ENCODE measurements around the gene TRPM3. TPM values are rescaled to one million over a fixed set of nuclear protein-coding genes. Genes with fewer than 3 reads are reported as not detected.
A peak's percentile ranks its signal among the peaks of the same experiment; 100 is the strongest.

TRPM3 gene
- polyA plus RNA-seq, 3 donors = not detected

DNA sequence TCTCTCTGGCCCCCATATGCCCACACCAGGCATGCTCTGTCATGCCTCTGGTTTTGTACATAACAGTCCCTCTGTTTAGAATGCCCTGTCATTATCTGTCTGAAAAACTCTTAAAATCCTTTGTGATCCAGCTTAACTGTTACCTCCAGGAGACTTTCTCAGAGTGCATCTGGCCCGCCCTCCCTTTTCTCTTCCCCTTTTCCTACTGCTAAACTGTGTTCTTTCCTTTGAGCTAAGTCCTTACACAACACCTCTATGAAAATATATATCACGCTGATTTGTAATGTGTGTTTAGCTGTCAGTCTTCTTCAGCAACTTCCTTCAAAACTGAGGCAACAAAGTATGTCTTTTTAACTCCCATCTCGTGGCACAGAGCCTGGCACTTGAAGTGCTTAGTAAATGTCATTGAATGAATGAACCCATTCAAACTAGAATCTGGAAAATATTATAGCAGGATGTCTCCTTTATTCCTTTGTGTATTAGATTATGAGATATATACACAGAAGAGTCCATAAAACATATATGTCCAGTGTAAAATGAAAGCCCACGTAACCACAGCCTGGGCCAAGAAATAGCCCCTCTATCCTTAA is 540.7 kb downstream of the TRPM3 start:
- Histone ChIP-seq H3K36me3 (replicated peaks in 1 of 2; ENCODE audit: control insufficient read depth in 1 of 2, insufficient read depth in 2 of 2, low read length in 2 of 2) (no peaks in the 10 kb centered on the region), H2AFZ (ENCODE audit: insufficient read depth, low read depth, low read length, poor library complexity, severe bottlenecking) (no peak overlapping the region), H3K27me3 (ENCODE audit: control insufficient read depth in 2 of 2, insufficient read depth in 2 of 2, low read length in 2 of 2) (no peaks in the 10 kb centered on the region), H3K9ac (ENCODE audit: insufficient read depth, low read length, poor library complexity, severe bottlenecking) (no peak overlapping the region), H3K4me1 (ENCODE audit: control insufficient read depth in 1 of 2, insufficient read depth in 2 of 2, low read length in 2 of 2) (peaks cover 28 to 31% of the 10 kb centered on the region in 2 donors), H3K9me3 (replicated peaks in 1 of 2; ENCODE audit: control insufficient read depth in 1 of 2, insufficient read depth in 1 of 2, low read length in 2 of 2) (no peaks in the 10 kb centered on the region), H3K4me2 (replicated peaks; ENCODE audit: extremely low read depth, low read length, poor library complexity, severe bottlenecking) (peak overlapping the region; percentile 3), H3K4me3 (replicated peaks in 1 of 3; ENCODE audit: low read depth in 2 of 3, low read length in 3 of 3) (no peak overlapping the region), H4K20me1 (ENCODE audit: insufficient read depth, low read length) (no peaks in the 10 kb centered on the region), H3K79me2 (ENCODE audit: insufficient read depth, low read length) (no peaks in the 10 kb centered on the region), H3K27ac (ENCODE audit: low read depth in 1 of 2, low read length in 2 of 2) (peak overlapping the region in 1 of 2 donors; percentile 59)
- Mint-ChIP-seq H3K4me3 (peak overlapping the region in 1 of 2 donors; percentile 9), H3K4me1 (peaks cover 39% of the 10 kb centered on the region), H3K36me3 (peaks cover 0 to 5% of the 10 kb centered on the region in 2 donors), H3K27ac (peak overlapping the region; percentile 70 to 91 (median 84)), H3K9me3 (no peaks in the 10 kb centered on the region), H3K27me3 (ENCODE audit: low read depth in 3 of 3) (peaks cover 0 to 3% (median 0%) of the 10 kb centered on the region in 3 donors)
- intact Hi-C loops (cut with micrococcal nuclease) = loop anchor here (2.0 to 10.0 kb wide), 2 partner anchors 18 to 46 kb away; no protein-coding TSS in a partner anchor
- TF ChIP-seq CTCF (IDR thresholded peaks at IDR 0.05) = no peak
- no CpG with 5 or more reads among the region's 4 CpGs for WGBS (ENCODE audit: insufficient coverage)
- DNase-seq = peak; percentile 58 to 84 (median 76)

GRCh38 chr9:70579686-70580085 is 541.7 kb downstream of the TRPM3 start:
- peak overlapping the region in 4 of 7 donors; percentile 53 to 70 (median 66) for H3K27ac Mint-ChIP-seq
- no peak for TF ChIP-seq CTCF (IDR thresholded peaks at IDR 0.05)
- H3K9me3 Mint-ChIP-seq = no peaks in the 10 kb centered on the region
- intact Hi-C loops (cut with micrococcal nuclease) = loop anchor here (2.0 to 10.0 kb wide), 2 partner anchors 17 to 45 kb away; no protein-coding TSS in a partner anchor
- peaks cover 39% of the 10 kb centered on the region for H3K4me1 Mint-ChIP-seq
- Histone ChIP-seq H3K27ac (ENCODE audit: low read depth in 1 of 2, low read length in 2 of 2) (no peak overlapping the region), H3K4me2 (replicated peaks; ENCODE audit: extremely low read depth, low read length, poor library complexity, severe bottlenecking) (no peak overlapping the region), H3K9ac (ENCODE audit: insufficient read depth, low read length, poor library complexity, severe bottlenecking) (no peak overlapping the region), H4K20me1 (ENCODE audit: insufficient read depth, low read length) (no peaks in the 10 kb centered on the region), H2AFZ (ENCODE audit: insufficient read depth, low read depth, low read length, poor library complexity, severe bottlenecking) (no peak overlapping the region), H3K4me1 (ENCODE audit: control insufficient read depth in 1 of 2, insufficient read depth in 2 of 2, low read length in 2 of 2) (peaks cover 28 to 31% of the 10 kb centered on the region in 2 donors), H3K79me2 (ENCODE audit: insufficient read depth, low read length) (no peaks in the 10 kb centered on the region), H3K9me3 (replicated peaks in 1 of 2; ENCODE audit: control insufficient read depth in 1 of 2, insufficient read depth in 1 of 2, low read length in 2 of 2) (no peaks in the 10 kb centered on the region), H3K36me3 (replicated peaks in 1 of 2; ENCODE audit: control insufficient read depth in 1 of 2, insufficient read depth in 2 of 2, low read length in 2 of 2) (no peaks in the 10 kb centered on the region), H3K4me3 (replicated peaks in 1 of 3; ENCODE audit: low read depth in 2 of 3, low read length in 3 of 3) (no peak overlapping the region), H3K27me3 (ENCODE audit: control insufficient read depth in 2 of 2, insufficient read depth in 2 of 2, low read length in 2 of 2) (no peaks in the 10 kb centered on the region)
- no peak overlapping the region for H3K4me3 Mint-ChIP-seq
- 78% methylated on average over 5 of the region's 7 CpGs for WGBS (ENCODE audit: insufficient coverage)
- H3K27me3 Mint-ChIP-seq (ENCODE audit: low read depth in 3 of 3) = peaks cover 0 to 3% (median 0%) of the 10 kb centered on the region in 3 donors
- DNase-seq = no peak
- H3K36me3 Mint-ChIP-seq = peaks cover 0 to 5% of the 10 kb centered on the region in 2 donors

Measured in CD14-positive monocyte (primary cell).